HepG2 (cell line): Measurements from ENCODE around the gene HSD17B2. TPM values are rescaled to one million over a fixed set of nuclear protein-coding genes. Genes with fewer than 3 reads are reported as not detected.
A peak's percentile ranks its signal among the peaks of the same experiment; 100 is the strongest.

Experiments used
- ATAC-seq: fragments of 200-7000 bp; cut with Tn5 transposase; 3 replicates; pipeline ENCODE4 v1.9.1; 2020; ENCODE audit warnings: mild to moderate bottlenecking, moderate library complexity
- BruUV-seq: library from RNA; stranded (reverse); fragments of 400-500 nt; replicated peaks from 2 replicates; lab custom pipeline; 2021; lab: Mats Ljungman, UMichigan
- CTCF ChIA-PET: fragments of 300-600 bp; formaldehyde crosslinking; extraction: SDS; loops from one replicate; lab custom pipeline; 2021; ENCODE audit warnings: low total read pairs, inconsistent platforms, low intra/inter-chr PET ratio; lab: Yijun Ruan, JAX
- POLR2A ChIA-PET: fragments of 350-600 bp; sonication (Branson Sonifier 250); formaldehyde crosslinking; loops from one replicate; lab custom pipeline; 2020; ENCODE audit warnings: antibody characterized with exemption, inconsistent platforms; lab: Yijun Ruan, JAX
- DNase-seq: peaks from one replicate; pipeline ENCODE4 v3.0.0-alpha.2; 2015; ENCODE audit warnings: low spot score
- FAIRE-seq: peaks from 3 replicates; lab custom pipeline; 2011; peaks lifted over from hg19 to GRCh38; lab: Jason Lieb, UNC
- H2AFZ ChIP-seq: one replicate; pipeline ENCODE4 v1.6.1; 2011; ENCODE audit warnings: low read length, inconsistent platforms
- H3K27ac ChIP-seq: fragments of 300-600 bp; 3 replicates; pipeline ENCODE4 v1.8.0; 2011; ENCODE audit warnings: mixed run types, mild to moderate bottlenecking, mixed read lengths, low read length, inconsistent platforms; ENCODE audit not compliant: insufficient read depth; ENCODE audit errors: extremely low read length
- H3K27me3 ChIP-seq, 2 experiments: fragments of 200-600 bp in 1 of 2; 2 replicates in 1 of 2; 3 replicates in 1 of 2; pipeline versions ENCODE4 v1.6.0 to v1.8.0; 2011; ENCODE audit warnings: low read length in 2 of 2, mild to moderate bottlenecking in 2 of 2, moderate library complexity in 2 of 2, inconsistent platforms in 1 of 2; ENCODE audit not compliant: insufficient read depth in 2 of 2, control insufficient read depth in 1 of 2
- H3K36me3 ChIP-seq, 2 experiments: fragments of 200-600 bp in 1 of 2; replicated peaks in 1 of 2; 2 replicates in 1 of 2; 3 replicates in 1 of 2; pipeline versions ENCODE4 v1.5.1 to v1.8.0; 2011; ENCODE audit warnings: low read length in 2 of 2, inconsistent platforms in 1 of 2; ENCODE audit not compliant: insufficient read depth in 2 of 2, control insufficient read depth in 1 of 2
- H3K4me1 ChIP-seq: 2 replicates; pipeline ENCODE4 v1.5.1; 2012; ENCODE audit warnings: low read length, inconsistent platforms; ENCODE audit not compliant: insufficient read depth
- H3K4me2 ChIP-seq: 2 replicates; pipeline ENCODE4 v1.6.0; 2011; ENCODE audit warnings: low read depth, low read length, inconsistent platforms
- H3K4me3 ChIP-seq, 3 experiments: fragments of 200-600 bp in 1 of 3; sonication (generic), shearing (Covaris generic) in 1 of 3; replicated peaks in 1 of 3; 2 replicates each; pipeline ENCODE4 v1.5.1; 2011 to 2016; ENCODE audit warnings: low read length in 3 of 3, inconsistent platforms in 2 of 3, low read depth in 2 of 3, mild to moderate bottlenecking in 2 of 3, control low read depth in 1 of 3, mixed read lengths in 1 of 3; ENCODE audit not compliant: insufficient read depth in 1 of 3
- H3K79me2 ChIP-seq: one replicate; pipeline ENCODE4 v1.6.1; 2011; ENCODE audit warnings: low read length, inconsistent platforms; ENCODE audit not compliant: insufficient read depth
- H3K9ac ChIP-seq: 2 replicates; pipeline ENCODE4 v1.6.0; 2011; ENCODE audit warnings: mild to moderate bottlenecking, low read depth, low read length, inconsistent platforms; ENCODE audit not compliant: insufficient read depth
- H3K9me3 ChIP-seq: 2 replicates; pipeline ENCODE4 v1.5.1; 2012; ENCODE audit warnings: mild to moderate bottlenecking, low read length
- H4K20me1 ChIP-seq: 2 replicates; pipeline ENCODE4 v1.6.0; 2011; ENCODE audit warnings: inconsistent platforms, mild to moderate bottlenecking, low read length, moderate library complexity; ENCODE audit not compliant: insufficient read depth
- CCDC6 ChIP-seq: sonication (generic); formaldehyde crosslinking; IDR thresholded peaks from 2 replicates; pipeline ENCODE4 v1.8.1; 2022; ENCODE audit warnings: mild to moderate bottlenecking, missing genetic modification reagents, moderate library complexity
- EP300 ChIP-seq, 3 experiments: sonication (generic) in 1 of 3; formaldehyde crosslinking in 1 of 3; IDR thresholded peaks; 2 replicates each; pipeline versions ENCODE4 v1.5.1 to v1.6.1; 2011 to 2020; ENCODE audit warnings: low read depth in 2 of 3, low read length in 2 of 3, borderline replicate concordance in 1 of 3, improper control_type of control experiment in 1 of 3, mild to moderate bottlenecking in 1 of 3, missing genetic modification reagents in 1 of 3, moderate library complexity in 1 of 3
- XBP1 ChIP-seq: sonication (generic); formaldehyde crosslinking; IDR thresholded peaks from 2 replicates; pipeline ENCODE4 v1.5.0; 2020; ENCODE audit warnings: missing genetic modification reagents
- ZBTB43 ChIP-seq: sonication (generic); formaldehyde crosslinking; conservative IDR thresholded peaks from 2 replicates; pipeline ENCODE4 v1.4.0; 2020; ENCODE audit warnings: missing genetic modification reagents
- WGBS: methylation state at CpG from one replicate; pipeline ENCODE4 v1.1.6; 2017; ENCODE audit warnings: low lambda C conversion rate; 5-methylcytosine and 5-hydroxymethylcytosine counted together
- in situ Hi-C: cut with HindIII; loops from 2 replicates; pipeline ENCODE4 v1.10.0; 2017; ENCODE audit warnings: low pct_unique_long_range_greater_than_20kb; ENCODE audit not compliant: extremely low pct_ligation_motif_present
- intact Hi-C: fragments of 100-400 bp; cut with micrococcal nuclease; formaldehyde crosslinking; loops from one replicate; pipeline ENCODE4 v1.10.0; 2022; ENCODE audit not compliant: unreplicated experiment
- polyA plus RNA-seq, 8 experiments: library from polyadenylated mRNA; depleted of rRNA in 3 of 8; stranded (reverse) in 7 of 8; unstranded in 1 of 8; fragments of >200 nt; fragmentation: Illumina TruSeq in 4 of 8; extraction: Trizol in 4 of 8; gene quantifications; 2 replicates each; pipeline versions ENCODE4 v1.2.1 to v1.2.3, GENCODE V29; 2011 to 2016; ENCODE audit warnings: low read depth in 4 of 8, missing spikeins in 1 of 8, mixed read lengths in 1 of 8; ENCODE audit not compliant: insufficient read depth in 1 of 8
- total RNA-seq, 5 experiments: library from RNA; depleted of rRNA; stranded (reverse); fragments of >200 nt; fragmentation: Illumina TruSeq; extraction: Trizol; gene quantifications; 2 replicates each; pipeline ENCODE4 v1.2.3, GENCODE V29; 2016; ENCODE audit warnings: low read depth in 1 of 5
- TF ChIP-seq, protein P1 (sequence below): sonication (generic); formaldehyde crosslinking; IDR thresholded peaks from 2 replicates; pipeline ENCODE4 v1.5.0; 2020; ENCODE audit warnings: mild to moderate bottlenecking, missing genetic modification reagents

HSD17B2 gene
- total and polyA plus RNA-seq, 2 of the 13 experiments (the other 11 are each of a cell fraction or from before 2014, with no cell fraction given): 26.3 to 69.3 TPM

- Histone ChIP-seq H3K4me2 (peak overlapping the region; percentile 37), H3K27ac (peak overlapping the region; percentile 41), H3K9ac (no peak overlapping the region), H4K20me1 (no peaks in the 10 kb centered on the region), H3K27me3 (no peaks in the 10 kb centered on the region), H3K9me3 (no peaks in the 10 kb centered on the region), H3K4me3 (no peak overlapping the region), H3K36me3 (0 out of 5 replicates have a peak, but pooled peaks cover 0 to 2% of the 10 kb centered on the region in 2 experiments), H3K4me1 (peaks cover 100% of the 10 kb centered on the region), H3K79me2 (peaks cover 32% of the 10 kb centered on the region), H2AFZ (no peak overlapping the region)
- no peak for ATAC-seq
- WGBS: 80% methylated on average over 8 of the region's 8 CpGs
- ChIA-PET POLR2A (interaction anchor here (0.9 to 3.3 kb wide), 6 partner anchors 9 to 111 kb away, joined by 3 to 13 read pairs (median 5); partner anchors contain the start of genes HSD17B2 and MPHOSPH6), CTCF (no interaction called here)
- no peak for DNase-seq
- intact Hi-C loops: no loop called here
- TF ChIP-seq XBP1 (CRISPR knock-in tag) (no peak), EP300 (IDR thresholded peaks at IDR 0.05; ENCODE audit: low read depth in 2 of 2, low read length in 2 of 2) (0 out of 4 replicates have a peak, but pooled peaks of 1 of the 2 experiments have one; percentile 3), EP300 (CRISPR knock-in tag; IDR thresholded peaks at IDR 0.05; ENCODE audit: borderline replicate concordance) (no peak), CCDC6 (CRISPR knock-in tag) (no peak), ZBTB43 (CRISPR knock-in tag) (no peak)
- TF ChIP-seq, protein P1, sequence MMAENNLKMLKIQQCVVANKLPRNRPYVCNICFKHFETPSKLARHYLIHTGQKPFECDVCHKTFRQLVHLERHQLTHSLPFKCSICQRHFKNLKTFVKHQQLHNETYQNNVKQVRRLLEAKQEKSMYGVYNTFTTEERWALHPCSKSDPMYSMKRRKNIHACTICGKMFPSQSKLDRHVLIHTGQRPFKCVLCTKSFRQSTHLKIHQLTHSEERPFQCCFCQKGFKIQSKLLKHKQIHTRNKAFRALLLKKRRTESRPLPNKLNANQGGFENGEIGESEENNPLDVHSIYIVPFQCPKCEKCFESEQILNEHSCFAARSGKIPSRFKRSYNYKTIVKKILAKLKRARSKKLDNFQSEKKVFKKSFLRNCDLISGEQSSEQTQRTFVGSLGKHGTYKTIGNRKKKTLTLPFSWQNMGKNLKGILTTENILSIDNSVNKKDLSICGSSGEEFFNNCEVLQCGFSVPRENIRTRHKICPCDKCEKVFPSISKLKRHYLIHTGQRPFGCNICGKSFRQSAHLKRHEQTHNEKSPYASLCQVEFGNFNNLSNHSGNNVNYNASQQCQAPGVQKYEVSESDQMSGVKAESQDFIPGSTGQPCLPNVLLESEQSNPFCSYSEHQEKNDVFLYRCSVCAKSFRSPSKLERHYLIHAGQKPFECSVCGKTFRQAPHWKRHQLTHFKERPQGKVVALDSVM: no peak
- BruUV-seq: no TSS peak
- no peak for FAIRE-seq
- in situ Hi-C loops: no loop called here
These were observed 24.3 kb downstream of the HSD17B2 start for GRCh38 chr16:82059161-82059982.
